Measurements from ENCODE around the gene MPRIP. TPM values are rescaled to one million over a fixed set of nuclear protein-coding genes. Genes with fewer than 3 reads are reported as not detected.

MPRIP gene
- polyA plus RNA-seq, 1 of the 3 experiments (the other 2 are of a cell fraction): 64.4 TPM

DNA sequence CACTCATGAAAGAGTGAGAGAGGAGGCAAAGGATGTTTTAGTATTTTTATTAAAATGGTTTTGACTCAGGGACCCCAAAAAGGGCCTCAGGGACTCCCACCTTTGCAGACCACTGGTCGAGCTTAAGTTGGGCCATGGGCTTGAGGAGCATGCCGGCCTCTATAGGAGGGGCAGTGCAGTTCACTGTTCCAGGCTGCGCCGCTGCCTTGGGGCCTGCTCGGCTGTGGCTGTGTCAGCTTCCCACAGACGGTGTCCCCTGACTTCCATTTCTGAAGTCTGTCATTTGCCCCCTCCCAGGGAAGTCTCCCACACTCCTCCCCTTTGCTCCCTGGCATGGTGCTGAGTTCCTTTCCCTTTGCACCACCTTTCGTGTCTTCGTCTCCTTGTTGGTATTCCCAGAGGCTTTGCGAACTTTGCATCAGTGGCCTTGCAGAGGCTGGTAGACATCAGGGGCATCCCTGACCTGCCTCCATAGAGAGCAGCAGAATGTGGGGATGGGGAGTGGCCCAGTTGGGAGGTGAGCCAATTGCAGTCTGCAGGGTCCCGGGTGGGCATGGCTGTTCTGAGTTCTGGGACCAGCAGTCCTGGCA, 17.1 kb downstream of the MPRIP start:
- H3K27ac ChIP-seq (ENCODE audit: low read depth in 2 of 2, low read length in 1 of 2): no peak overlapping the region; a peak in 1 of 4 replicates
- peaks cover 0 to 15% of the 10 kb centered on the region in 2 experiments for H3K36me3 ChIP-seq (replicated peaks in 1 of 2; ENCODE audit: control insufficient read depth in 1 of 2, insufficient read depth in 2 of 2, low read length in 1 of 2)

DNA sequence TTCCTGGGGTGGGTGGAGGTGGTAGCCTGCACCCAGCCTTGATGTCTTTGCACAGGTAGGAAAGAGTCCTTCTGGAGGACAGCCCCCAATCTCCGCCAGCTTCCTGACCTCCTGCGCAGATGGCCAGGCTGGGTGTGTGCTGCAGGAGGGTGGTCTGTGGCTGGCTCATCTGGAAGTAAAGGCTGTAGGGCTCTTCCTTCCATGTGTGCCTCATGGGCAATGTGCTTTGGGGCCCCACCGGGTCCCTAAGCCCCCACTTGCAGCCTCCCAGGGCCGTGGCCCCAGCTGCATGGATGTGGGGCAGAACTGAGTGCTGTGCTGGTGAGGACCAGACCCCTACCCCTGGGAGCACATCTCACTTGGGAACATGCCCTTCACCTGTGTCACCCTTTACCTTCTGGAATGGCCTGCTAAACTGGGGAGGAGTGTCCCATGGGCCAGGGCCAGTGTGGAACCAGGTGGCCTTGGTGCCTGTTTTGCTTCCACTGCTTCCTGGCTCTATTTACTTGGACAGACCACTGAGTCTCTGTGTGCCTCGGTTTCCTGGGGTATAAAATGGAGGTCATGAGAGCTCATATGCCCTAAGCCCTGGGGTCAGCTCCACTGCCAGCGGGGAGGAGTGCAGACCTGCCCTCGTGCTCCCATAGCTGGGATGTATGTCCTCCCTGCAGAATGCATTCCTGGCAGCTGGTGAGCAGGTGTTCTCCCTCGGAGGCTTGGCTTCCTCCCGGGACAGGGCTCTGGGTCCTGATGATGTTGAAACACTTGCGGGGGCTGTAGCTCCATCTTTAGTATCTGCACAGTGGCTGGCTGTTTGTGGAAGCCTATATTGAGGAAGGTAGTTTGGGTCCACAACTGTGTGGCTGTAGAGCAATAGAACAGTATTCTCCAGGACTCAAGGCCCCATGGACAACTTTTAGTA, 18.0 kb downstream of the MPRIP start:
- Histone ChIP-seq H3K4me2 (no peak overlapping the region), H3K27me3 (ENCODE audit: insufficient read depth) (no peaks in the 10 kb centered on the region), H3K4me3 (ENCODE audit: low read depth in 2 of 2, low read length in 1 of 2) (no peak overlapping the region), H3K9me2 (no peaks in the 10 kb centered on the region), H3K4me1 (ENCODE audit: control insufficient read depth in 1 of 2, insufficient read depth in 2 of 2, low read depth in 1 of 2, low read length in 1 of 2) (peaks cover 0 to 50% of the 10 kb centered on the region in 2 experiments; a peak in 1 of 4 replicates), H4K20me1 (ENCODE audit: insufficient read depth) (peaks cover 100% of the 10 kb centered on the region), H2AFZ (ENCODE audit: low read depth) (no peak overlapping the region), H3K27ac (ENCODE audit: low read depth in 2 of 2, low read length in 1 of 2) (no peak overlapping the region; a peak in 1 of 4 replicates), H3F3A (replicated peaks; ENCODE audit: insufficient read depth) (peaks cover 7% of the 10 kb centered on the region), H3K9ac (no peak overlapping the region), H3K79me2 (ENCODE audit: insufficient read depth) (peaks cover 100% of the 10 kb centered on the region), H3K9me3 (no peaks in the 10 kb centered on the region), H3K36me3 (replicated peaks in 1 of 2; ENCODE audit: control insufficient read depth in 1 of 2, insufficient read depth in 2 of 2, low read length in 1 of 2) (peaks cover 0 to 19% of the 10 kb centered on the region in 2 experiments)
- ChIA-PET CTCF (interaction anchor here (1.1 kb wide), 1 partner anchor 15 kb away, joined by 3 read pairs; no protein-coding TSS in a partner anchor), POLR2A (no interaction called here)
- 87% methylated on average over 4 of the region's 10 CpGs for WGBS (ENCODE audit: low lambda C conversion rate)
- TF ChIP-seq, protein P1, sequence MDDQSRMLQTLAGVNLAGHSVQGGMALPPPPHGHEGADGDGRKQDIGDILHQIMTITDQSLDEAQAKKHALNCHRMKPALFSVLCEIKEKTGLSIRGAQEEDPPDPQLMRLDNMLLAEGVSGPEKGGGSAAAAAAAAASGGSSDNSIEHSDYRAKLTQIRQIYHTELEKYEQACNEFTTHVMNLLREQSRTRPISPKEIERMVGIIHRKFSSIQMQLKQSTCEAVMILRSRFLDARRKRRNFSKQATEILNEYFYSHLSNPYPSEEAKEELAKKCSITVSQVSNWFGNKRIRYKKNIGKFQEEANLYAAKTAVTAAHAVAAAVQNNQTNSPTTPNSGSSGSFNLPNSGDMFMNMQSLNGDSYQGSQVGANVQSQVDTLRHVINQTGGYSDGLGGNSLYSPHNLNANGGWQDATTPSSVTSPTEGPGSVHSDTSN (IDR thresholded peaks at IDR 0.05): no peak
- TF ChIP-seq YY1 (IDR thresholded peaks at IDR 0.05; ENCODE audit: low read depth) (no peak), TEAD4 (IDR thresholded peaks at IDR 0.05; ENCODE audit: borderline replicate concordance, insufficient read depth) (no peak), GATA2 (CRISPR knock-in tag; IDR thresholded peaks at IDR 0.05) (no peak), CHD2 (IDR thresholded peaks at IDR 0.05; ENCODE audit: low read length, partially characterized antibody) (no peak), GABPA (IDR thresholded peaks at IDR 0.05; ENCODE audit: low read depth) (no peak), POLR2AphosphoS5 (IDR thresholded peaks at IDR 0.05; ENCODE audit: low read depth, low read length) (no peak), NRF1 (IDR thresholded peaks at IDR 0.05; ENCODE audit: low read depth, low read length) (no peak), NFIC (IDR thresholded peaks at IDR 0.05; ENCODE audit: borderline replicate concordance) (no peak), SMC3 (IDR thresholded peaks at IDR 0.05; ENCODE audit: low read depth, low read length) (no peak), FOSL2 (IDR thresholded peaks at IDR 0.05; ENCODE audit: borderline replicate concordance, low read depth) (no peak), TCF12 (IDR thresholded peaks at IDR 0.05) (no peak), SIN3A (IDR thresholded peaks at IDR 0.05; ENCODE audit: borderline replicate concordance, low read depth, low read length) (no peak), FOXM1 (IDR thresholded peaks at IDR 0.05; ENCODE audit: low read depth) (no peak), RCOR1 (IDR thresholded peaks at IDR 0.05; ENCODE audit: low read length) (no peak), RAD21 (IDR thresholded peaks at IDR 0.05; ENCODE audit: low read length) (no peak), MEF2A (IDR thresholded peaks at IDR 0.05; ENCODE audit: borderline replicate concordance, low read depth) (no peak)
- TF ChIP-seq, protein P2, sequence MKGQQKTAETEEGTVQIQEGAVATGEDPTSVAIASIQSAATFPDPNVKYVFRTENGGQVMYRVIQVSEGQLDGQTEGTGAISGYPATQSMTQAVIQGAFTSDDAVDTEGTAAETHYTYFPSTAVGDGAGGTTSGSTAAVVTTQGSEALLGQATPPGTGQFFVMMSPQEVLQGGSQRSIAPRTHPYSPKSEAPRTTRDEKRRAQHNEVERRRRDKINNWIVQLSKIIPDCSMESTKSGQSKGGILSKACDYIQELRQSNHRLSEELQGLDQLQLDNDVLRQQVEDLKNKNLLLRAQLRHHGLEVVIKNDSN (IDR thresholded peaks at IDR 0.05; ENCODE audit: borderline replicate concordance, low read depth): no peak
- TF ChIP-seq, protein P3, sequence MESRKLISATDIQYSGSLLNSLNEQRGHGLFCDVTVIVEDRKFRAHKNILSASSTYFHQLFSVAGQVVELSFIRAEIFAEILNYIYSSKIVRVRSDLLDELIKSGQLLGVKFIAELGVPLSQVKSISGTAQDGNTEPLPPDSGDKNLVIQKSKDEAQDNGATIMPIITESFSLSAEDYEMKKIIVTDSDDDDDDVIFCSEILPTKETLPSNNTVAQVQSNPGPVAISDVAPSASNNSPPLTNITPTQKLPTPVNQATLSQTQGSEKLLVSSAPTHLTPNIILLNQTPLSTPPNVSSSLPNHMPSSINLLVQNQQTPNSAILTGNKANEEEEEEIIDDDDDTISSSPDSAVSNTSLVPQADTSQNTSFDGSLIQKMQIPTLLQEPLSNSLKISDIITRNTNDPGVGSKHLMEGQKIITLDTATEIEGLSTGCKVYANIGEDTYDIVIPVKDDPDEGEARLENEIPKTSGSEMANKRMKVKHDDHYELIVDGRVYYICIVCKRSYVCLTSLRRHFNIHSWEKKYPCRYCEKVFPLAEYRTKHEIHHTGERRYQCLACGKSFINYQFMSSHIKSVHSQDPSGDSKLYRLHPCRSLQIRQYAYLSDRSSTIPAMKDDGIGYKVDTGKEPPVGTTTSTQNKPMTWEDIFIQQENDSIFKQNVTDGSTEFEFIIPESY (IDR thresholded peaks at IDR 0.05; ENCODE audit: borderline replicate concordance, low read depth): no peak
- no peak for DNase-seq

More for the DNA sequence above, 17.1 kb downstream of the MPRIP start:
- no peaks in the 10 kb centered on the region for H3K27me3 ChIP-seq (ENCODE audit: insufficient read depth)
- WGBS (ENCODE audit: low lambda C conversion rate): 84% methylated on average over 10 of the region's 10 CpGs
- TF ChIP-seq, protein P4, sequence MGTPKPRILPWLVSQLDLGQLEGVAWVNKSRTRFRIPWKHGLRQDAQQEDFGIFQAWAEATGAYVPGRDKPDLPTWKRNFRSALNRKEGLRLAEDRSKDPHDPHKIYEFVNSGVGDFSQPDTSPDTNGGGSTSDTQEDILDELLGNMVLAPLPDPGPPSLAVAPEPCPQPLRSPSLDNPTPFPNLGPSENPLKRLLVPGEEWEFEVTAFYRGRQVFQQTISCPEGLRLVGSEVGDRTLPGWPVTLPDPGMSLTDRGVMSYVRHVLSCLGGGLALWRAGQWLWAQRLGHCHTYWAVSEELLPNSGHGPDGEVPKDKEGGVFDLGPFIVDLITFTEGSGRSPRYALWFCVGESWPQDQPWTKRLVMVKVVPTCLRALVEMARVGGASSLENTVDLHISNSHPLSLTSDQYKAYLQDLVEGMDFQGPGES (IDR thresholded peaks at IDR 0.05; ENCODE audit: low read depth, low read length): no peak
- peaks cover 100% of the 10 kb centered on the region for H4K20me1 ChIP-seq (ENCODE audit: insufficient read depth)
- CTCF ChIA-PET: no interaction called here
- no peaks in the 10 kb centered on the region for H3F3A ChIP-seq (replicated peaks; ENCODE audit: insufficient read depth)
- no peak for DNase-seq
- no peak overlapping the region for H3K4me3 ChIP-seq (ENCODE audit: low read depth in 2 of 2, low read length in 1 of 2)
- no peak overlapping the region for H2AFZ ChIP-seq (ENCODE audit: low read depth)
- H3K79me2 ChIP-seq (ENCODE audit: insufficient read depth): peaks cover 100% of the 10 kb centered on the region
- no peaks in the 10 kb centered on the region for H3K9me3 ChIP-seq
- H3K4me1 ChIP-seq (ENCODE audit: control insufficient read depth in 1 of 2, insufficient read depth in 2 of 2, low read depth in 1 of 2, low read length in 1 of 2): peaks cover 0 to 50% of the 10 kb centered on the region in 2 experiments; a peak in 1 of 4 replicates
- H3K4me2 ChIP-seq: no peak overlapping the region
- no peaks in the 10 kb centered on the region for H3K9me2 ChIP-seq
- POLR2A ChIA-PET: no interaction called here
- no peak overlapping the region for H3K9ac ChIP-seq
